Choroid plexus epithelial cell (primary cell): ENCODE data around the gene PLA2G4C.

Experiments
- DNase-seq: peaks from one replicate; pipeline ENCODE4 v3.0.0-alpha.2; 2010; ENCODE audit warnings: low read depth
- H3K4me3 ChIP-seq: 2 replicates; pipeline ENCODE4 v1.5.1; 2011; ENCODE audit warnings: low read depth, mild to moderate bottlenecking, control low read depth, low read length, moderate library complexity
- CTCF ChIP-seq: conservative IDR thresholded peaks from 2 replicates; pipeline ENCODE4 v1.5.1; 2011; ENCODE audit warnings: low read depth, mild to moderate bottlenecking, control low read depth, inconsistent platforms, low read length, moderate library complexity

PLA2G4C gene

GRCh38 chr19:48059331-48059730 lies 51.3 kb downstream of the PLA2G4C start:
- no peak for TF ChIP-seq CTCF
- H3K4me3 ChIP-seq = no peak overlapping the region
- no peak for DNase-seq

GRCh38 chr19:48053856-48054255 lies 56.8 kb downstream of the PLA2G4C start:
- no peak for TF ChIP-seq CTCF
- H3K4me3 ChIP-seq = no peak overlapping the region
- DNase-seq = no peak

DNA sequence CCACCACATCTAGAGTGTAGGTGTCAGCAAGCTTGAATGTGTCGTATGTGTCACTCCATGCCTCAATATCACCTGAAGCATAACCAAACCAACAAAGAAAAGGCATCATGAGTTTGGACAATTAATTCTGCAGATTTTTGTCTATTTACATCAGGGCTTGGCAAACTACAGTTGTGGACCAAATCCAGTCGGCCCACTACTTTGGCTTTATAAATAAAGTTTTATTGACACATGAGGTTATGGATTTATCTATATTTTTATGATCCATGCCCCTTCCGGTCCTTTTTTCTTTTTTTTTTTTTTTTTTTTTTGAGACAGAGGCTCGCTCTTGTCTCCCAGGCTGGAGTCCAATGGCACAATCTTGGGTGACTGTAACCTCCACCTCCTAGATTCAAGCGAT lies 57.5 kb downstream of the PLA2G4C start:
- TF ChIP-seq CTCF = no peak
- no peak overlapping the region for H3K4me3 ChIP-seq
- DNase-seq = no peak

GRCh38 chr19:48051335-48052033 lies 59.1 kb downstream of the PLA2G4C start:
- TF ChIP-seq CTCF = no peak
- H3K4me3 ChIP-seq = no peak overlapping the region
- no peak for DNase-seq

DNA sequence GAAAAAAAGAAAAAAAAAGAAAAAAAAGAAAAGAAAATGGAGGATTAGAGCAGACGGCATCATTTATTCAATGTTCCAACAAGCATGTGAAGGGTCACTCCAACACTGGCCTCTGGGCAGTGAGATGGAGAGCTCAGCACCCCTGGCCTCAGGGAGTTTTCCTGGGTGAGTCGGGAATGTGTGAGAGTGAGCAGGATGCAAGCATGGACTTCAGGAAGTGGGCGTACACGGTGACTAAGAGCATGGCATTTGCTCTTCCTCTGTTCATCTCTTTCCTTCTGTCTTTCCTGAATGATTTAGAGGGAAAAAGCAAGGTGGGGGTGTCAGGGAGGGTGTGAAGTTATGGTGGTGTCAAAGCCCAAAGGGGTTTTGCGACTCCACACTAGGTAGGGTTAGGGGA lies 66.1 kb downstream of the PLA2G4C start:
- no peak overlapping the region for H3K4me3 ChIP-seq
- DNase-seq = no peak
- no peak for TF ChIP-seq CTCF

DNA sequence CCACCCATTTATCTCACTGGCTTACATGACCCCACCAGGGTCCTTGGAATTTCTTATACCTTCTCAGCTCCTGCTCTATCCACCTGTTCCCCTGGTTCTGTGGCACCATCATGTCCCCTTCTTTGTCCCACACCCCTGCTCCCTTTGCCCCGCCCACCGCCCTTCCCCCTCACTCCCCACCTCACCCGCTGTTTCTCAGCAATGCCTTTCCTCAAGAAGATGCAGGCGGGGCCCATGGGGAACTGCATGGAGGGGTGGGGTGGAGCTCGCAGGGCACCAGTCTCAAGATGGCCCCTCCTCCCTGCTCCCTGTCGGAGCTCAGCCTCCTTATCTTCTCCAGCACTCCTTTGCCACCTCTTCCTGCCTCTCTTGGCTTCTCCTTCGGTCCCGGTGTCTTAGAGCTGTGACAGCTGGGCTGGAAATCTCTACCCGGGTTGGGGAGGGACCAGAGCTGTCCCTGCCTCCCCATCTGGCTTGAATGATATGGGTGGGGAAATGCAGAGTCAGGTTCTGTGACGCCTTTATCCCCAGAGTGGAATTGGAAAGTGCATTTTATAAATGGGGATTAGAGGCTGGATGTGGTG lies 66.8 kb downstream of the PLA2G4C start, which contains the start of gene CABP5:
TSS of gene CABP5 (minus strand) at position 405 of the 584 bp plus-strand sequence. CDS start at position 248, 157 bp downstream.
- no peak for TF ChIP-seq CTCF

DNA sequence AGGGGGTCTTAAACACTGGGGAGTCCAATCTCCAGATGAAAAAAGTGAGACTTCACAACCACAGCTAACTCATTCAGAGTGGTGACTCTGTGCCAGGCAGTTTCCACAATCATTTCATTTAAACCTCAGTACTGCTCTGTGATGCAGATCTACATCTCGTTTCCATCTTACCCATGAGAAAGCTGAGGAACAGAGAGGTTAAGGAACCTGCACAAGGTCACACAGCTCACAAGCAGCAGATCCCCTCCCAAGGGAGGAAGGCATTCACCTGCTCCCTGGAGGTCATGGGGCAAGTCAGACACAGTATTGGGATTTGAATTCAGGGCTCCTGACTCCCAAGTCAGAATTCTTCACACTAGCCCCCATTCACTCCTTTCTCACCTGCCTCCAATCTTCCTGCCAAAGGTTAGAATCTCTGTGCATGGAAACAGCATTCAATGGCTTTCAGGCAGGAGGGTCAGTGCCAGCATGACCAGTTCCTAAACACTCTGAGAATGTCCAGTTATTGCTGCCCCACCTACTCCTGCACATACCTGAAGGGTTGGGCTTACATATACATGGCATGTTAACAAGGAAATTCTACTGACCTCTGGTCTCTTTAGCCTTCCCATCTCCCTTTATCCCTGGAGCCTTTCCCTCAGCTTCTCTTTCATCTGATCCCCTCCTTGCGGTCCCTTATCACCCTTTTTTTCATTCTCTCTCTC lies 68.6 kb downstream of the PLA2G4C start:
- TF ChIP-seq CTCF = no peak
- no peak for DNase-seq
- no peak overlapping the region for H3K4me3 ChIP-seq

More for the DNA sequence above, 66.8 kb downstream of the PLA2G4C start, which contains the start of gene CABP5:
- H3K4me3 ChIP-seq = no peak within 1 kb of the TSS
- DNase-seq = no peak
